ENCODE data around the gene LYPD8. TPM values are rescaled to one million over a fixed set of nuclear protein-coding genes. Genes with fewer than 3 reads are reported as not detected.
"Not testable (repeated sequence)": the region's sequence is repeated elsewhere in the genome, so short reads cannot be mapped to it uniquely, and the experiment has no call there.

Gene LYPD8
- total RNA-seq, 4 donors from 2014 or later = 21.9 to 719 (median 565) TPM

GRCh38 chr1:248791010-248791409, 35.5 kb upstream of the LYPD8 start:
- no peaks in the 10 kb centered on the region for H3K36me3 ChIP-seq
- WGBS, 2 donors (ENCODE audit: low coverage in 1 of 2) = 70 to 83% methylated on average over 4 of the region's 4 CpGs
- no peak for DNase-seq
- H3K4me1 ChIP-seq = peaks cover 0 to 12% (median 0%) of the 10 kb centered on the region in 4 donors
- TF ChIP-seq POLR2AphosphoS5 (IDR thresholded peaks at IDR 0.05) (no peak), CTCF (IDR thresholded peaks at IDR 0.05) (no peak), POLR2A (IDR thresholded peaks at IDR 0.05) (no peak), EP300 (IDR thresholded peaks at IDR 0.05; ENCODE audit: low read depth) (no peak)
- H3K27me3 ChIP-seq = no peaks in the 10 kb centered on the region
- in situ Hi-C loops (cut with MboI; ENCODE audit: low pct_ligation_motif_present in 1 of 4, low pct_unique_long_range_greater_than_20kb in 1 of 4, low sequenced_read_pairs in 3 of 4) = no loop called here
- H3K9me3 ChIP-seq = peaks cover 0 to 8% of the 10 kb centered on the region in 2 donors
- no peak overlapping the region for H3K4me3 ChIP-seq
- intact Hi-C loops (cut with DNase I; ENCODE audit: low total_unique reads) = loop anchor here (5.0 kb wide), 1 partner anchor 779 kb away; the partner anchor contains the start of gene OR2L5
- no peak overlapping the region for H3K27ac ChIP-seq

DNA sequence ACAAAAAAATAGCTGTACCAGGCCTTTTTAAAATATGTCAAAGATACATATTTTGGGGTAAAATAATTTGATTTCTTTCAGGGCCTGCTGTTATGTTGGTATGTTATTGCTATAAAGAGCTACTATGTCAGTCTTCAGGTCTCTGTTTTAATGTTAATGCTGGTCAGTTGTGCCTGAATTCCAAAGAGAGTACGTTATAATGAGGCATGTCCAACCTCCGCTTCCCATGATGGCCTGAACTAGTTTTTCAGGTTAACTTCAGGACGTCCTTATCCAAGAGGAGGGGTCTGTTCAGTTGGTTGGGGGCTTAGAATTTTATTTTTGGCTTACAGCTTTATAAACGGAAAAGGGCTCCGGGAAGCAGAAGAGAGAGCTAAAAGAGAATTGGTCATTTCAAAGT, 34.9 kb upstream of the LYPD8 start:
- intact Hi-C loops (cut with DNase I; ENCODE audit: low total_unique reads) = loop anchor here (5.0 kb wide), 1 partner anchor 778 kb away; the partner anchor contains the start of gene OR2L5
- H3K4me1 ChIP-seq = peaks cover 0 to 12% (median 0%) of the 10 kb centered on the region in 4 donors
- H3K27ac ChIP-seq = no peak overlapping the region
- no peak overlapping the region for H3K4me3 ChIP-seq
- H3K9me3 ChIP-seq = peaks cover 0 to 7% of the 10 kb centered on the region in 2 donors
- TF ChIP-seq CTCF (IDR thresholded peaks at IDR 0.05) (no peak), POLR2AphosphoS5 (IDR thresholded peaks at IDR 0.05) (no peak), EP300 (IDR thresholded peaks at IDR 0.05; ENCODE audit: low read depth) (no peak), POLR2A (IDR thresholded peaks at IDR 0.05) (no peak)
- in situ Hi-C loops (cut with MboI; ENCODE audit: low pct_ligation_motif_present in 1 of 4, low pct_unique_long_range_greater_than_20kb in 1 of 4, low sequenced_read_pairs in 3 of 4) = no loop called here
- DNase-seq = no peak
- H3K27me3 ChIP-seq = no peaks in the 10 kb centered on the region
- H3K36me3 ChIP-seq = no peaks in the 10 kb centered on the region
- WGBS, 2 donors (ENCODE audit: low coverage in 1 of 2) = 81 to 89% methylated on average over 4 to 5 of the region's 5 CpGs

GRCh38 chr1:248789337-248789736, 33.8 kb upstream of the LYPD8 start:
- H3K4me1 ChIP-seq = peaks cover 0 to 12% (median 0%) of the 10 kb centered on the region in 4 donors
- intact Hi-C loops (cut with DNase I; ENCODE audit: low total_unique reads); H3K36me3 ChIP-seq; DNase-seq; H3K4me3 ChIP-seq; in situ Hi-C loops (cut with MboI; ENCODE audit: low pct_ligation_motif_present in 1 of 4, low pct_unique_long_range_greater_than_20kb in 1 of 4, low sequenced_read_pairs in 3 of 4); H3K27me3 ChIP-seq; H3K9me3 ChIP-seq: not testable (repeated sequence)
- 63 to 78% methylated on average over 2 of the region's 2 CpGs for WGBS, 2 donors (ENCODE audit: low coverage in 1 of 2)
- TF ChIP-seq POLR2AphosphoS5 (IDR thresholded peaks at IDR 0.05) = peak in 1 of 3 donors; percentile 18
- H3K27ac ChIP-seq = peak overlapping the region in 3 of 4 donors; percentile 29 to 65 (median 40)

DNA sequence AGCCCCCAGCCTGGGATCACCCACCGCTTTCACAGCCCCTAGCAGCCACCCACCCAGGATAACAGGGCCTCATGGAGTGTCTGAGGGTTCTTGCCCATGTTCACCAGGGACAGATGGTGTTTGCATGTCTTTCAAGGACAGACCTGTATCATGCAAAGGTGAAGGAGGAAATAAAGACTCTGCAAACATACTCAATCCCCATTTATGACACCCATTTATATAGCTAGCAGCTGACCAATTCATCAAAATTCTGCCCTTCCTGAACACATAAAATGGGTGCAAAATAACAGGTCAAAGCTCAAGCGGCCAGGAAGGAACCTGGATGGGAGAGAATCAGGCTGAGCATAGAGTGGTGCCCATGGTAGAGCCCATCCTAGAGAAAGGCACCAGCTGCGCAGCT, 32.8 kb upstream of the LYPD8 start:
- Histone ChIP-seq H3K4me3 (no peak overlapping the region), H3K4me1 (peaks cover 0 to 18% (median 0%) of the 10 kb centered on the region in 4 donors), H3K36me3 (no peaks in the 10 kb centered on the region), H3K27ac (peak overlapping the region in 3 of 4 donors; percentile 29 to 65 (median 40)), H3K27me3 (no peaks in the 10 kb centered on the region), H3K9me3 (no peaks in the 10 kb centered on the region)
- no peak for TF ChIP-seq POLR2A (IDR thresholded peaks at IDR 0.05)
- no peak for TF ChIP-seq CTCF (IDR thresholded peaks at IDR 0.05)
- TF ChIP-seq EP300 (IDR thresholded peaks at IDR 0.05; ENCODE audit: low read depth) = no peak
- TF ChIP-seq POLR2AphosphoS5 (IDR thresholded peaks at IDR 0.05) = peak in 1 of 3 donors; percentile 51
- 88% methylated on average over 3 of the region's 3 CpGs; no CpG with 5 or more reads in 1 of the 2 donors for WGBS, 2 donors (ENCODE audit: low coverage in 1 of 2)
- intact Hi-C loops (cut with DNase I; ENCODE audit: low total_unique reads) (no loop called here), in situ Hi-C loops (cut with MboI; ENCODE audit: low pct_ligation_motif_present in 1 of 4, low pct_unique_long_range_greater_than_20kb in 1 of 4, low sequenced_read_pairs in 3 of 4) (no loop called here)
- DNase-seq = no peak

GRCh38 chr1:248787430-248787829, 31.9 kb upstream of the LYPD8 start:
- peaks cover 0 to 18% (median 0%) of the 10 kb centered on the region in 4 donors for H3K4me1 ChIP-seq
- H3K27ac ChIP-seq = no peak overlapping the region
- in situ Hi-C loops (cut with MboI; ENCODE audit: low pct_ligation_motif_present in 1 of 4, low pct_unique_long_range_greater_than_20kb in 1 of 4, low sequenced_read_pairs in 3 of 4) (no loop called here), intact Hi-C loops (cut with DNase I; ENCODE audit: low total_unique reads) (no loop called here)
- no peak for DNase-seq
- no peaks in the 10 kb centered on the region for H3K36me3 ChIP-seq
- no peak overlapping the region for H3K4me3 ChIP-seq
- no peaks in the 10 kb centered on the region for H3K27me3 ChIP-seq
- 83 to 91% methylated on average over 4 of the region's 4 CpGs for WGBS, 2 donors (ENCODE audit: low coverage in 1 of 2)
- TF ChIP-seq EP300 (IDR thresholded peaks at IDR 0.05; ENCODE audit: low read depth) = no peak
- TF ChIP-seq CTCF (IDR thresholded peaks at IDR 0.05) = no peak
- TF ChIP-seq POLR2AphosphoS5 (IDR thresholded peaks at IDR 0.05) = no peak
- TF ChIP-seq POLR2A (IDR thresholded peaks at IDR 0.05) = no peak
- H3K9me3 ChIP-seq = no peaks in the 10 kb centered on the region

Measured in transverse colon (tissue), 4 donors.